Measurements from ENCODE around the gene HLA-DMA.

Gene HLA-DMA

GRCh38 chr6:32952817-32953739 is at the start of gene HLA-DMA:
Gene HLA-DMA, minus strand, starts transcription at chr6:32953097. Its CDS starts 61 bp downstream, at chr6:32953036.
- no peak for DNase-seq (ENCODE audit: low read depth in 2 of 3, low spot score in 2 of 3)

GRCh38 chr6:33001685-33002084 is 48.8 kb upstream of the HLA-DMA start:
- DNase-seq (ENCODE audit: low read depth in 2 of 3, low spot score in 2 of 3): no peak

- no peak for DNase-seq (ENCODE audit: low read depth in 2 of 3, low spot score in 2 of 3)
These were observed 47.2 kb upstream of the HLA-DMA start for GRCh38 chr6:33000055-33000454.

GRCh38 chr6:32995448-32995847 is 42.6 kb upstream of the HLA-DMA start:
- DNase-seq (ENCODE audit: low read depth in 2 of 3, low spot score in 2 of 3): no peak

GRCh38 chr6:32993363-32993973 is 40.6 kb upstream of the HLA-DMA start:
- DNase-seq (ENCODE audit: low read depth in 2 of 3, low spot score in 2 of 3): no peak

GRCh38 chr6:32991972-32992371 is 39.1 kb upstream of the HLA-DMA start:
- no peak for DNase-seq (ENCODE audit: low read depth in 2 of 3, low spot score in 2 of 3)

GRCh38 chr6:32989368-32989767 is 36.5 kb upstream of the HLA-DMA start:
- no peak for DNase-seq (ENCODE audit: low read depth in 2 of 3, low spot score in 2 of 3)

GRCh38 chr6:32984622-32985389 is 31.9 kb upstream of the HLA-DMA start:
- peak; percentile 57 to 81 (median 74) for DNase-seq (ENCODE audit: low read depth in 2 of 3, low spot score in 2 of 3)

- DNase-seq (ENCODE audit: low read depth in 2 of 3, low spot score in 2 of 3): no peak
These were observed 31.2 kb upstream of the HLA-DMA start for GRCh38 chr6:32983964-32984621.

- no peak for DNase-seq (ENCODE audit: low read depth in 2 of 3, low spot score in 2 of 3)
These were observed 30.6 kb upstream of the HLA-DMA start for GRCh38 chr6:32983493-32983848.

GRCh38 chr6:32982702-32983492 is 30.0 kb upstream of the HLA-DMA start:
- no peak for DNase-seq (ENCODE audit: low read depth in 2 of 3, low spot score in 2 of 3)

- DNase-seq (ENCODE audit: low read depth in 2 of 3, low spot score in 2 of 3): no peak
These were observed 29.3 kb upstream of the HLA-DMA start for GRCh38 chr6:32982084-32982701.

GRCh38 chr6:32980488-32981038 is 27.7 kb upstream of the HLA-DMA start:
- no peak for DNase-seq (ENCODE audit: low read depth in 2 of 3, low spot score in 2 of 3)

GRCh38 chr6:32979720-32980487 is 27.0 kb upstream of the HLA-DMA start:
- no peak for DNase-seq (ENCODE audit: low read depth in 2 of 3, low spot score in 2 of 3)

- no peak for DNase-seq (ENCODE audit: low read depth in 2 of 3, low spot score in 2 of 3)
These were observed 25.0 kb upstream of the HLA-DMA start for GRCh38 chr6:32977953-32978324.

GRCh38 chr6:32977272-32977952 is 24.5 kb upstream of the HLA-DMA start:
- DNase-seq (ENCODE audit: low read depth in 2 of 3, low spot score in 2 of 3): no peak

GRCh38 chr6:32976334-32977069 is 23.6 kb upstream of the HLA-DMA start:
- no peak for DNase-seq (ENCODE audit: low read depth in 2 of 3, low spot score in 2 of 3)

GRCh38 chr6:32975886-32976285 is 23.0 kb upstream of the HLA-DMA start:
- no peak for DNase-seq (ENCODE audit: low read depth in 2 of 3, low spot score in 2 of 3)
